WERI-Rb-1 (cell line): ENCODE results near the gene RTL10.
A peak's percentile ranks its signal among the peaks of the same experiment; 100 is the strongest.

Source experiments
- DNase-seq: peaks from one replicate; pipeline ENCODE4 v3.0.0-alpha.2; 2020
- H3K27ac ChIP-seq: fragments of 250-450 bp; sonication (Bioruptor Pico); 2 replicates; pipeline ENCODE4 v1.5.1; 2020; ENCODE audit warnings: mild to moderate bottlenecking, moderate library complexity
- H3K27me3 ChIP-seq: fragments of 250-450 bp; sonication (Bioruptor Pico); 2 replicates; pipeline ENCODE4 v1.5.1; 2021; ENCODE audit warnings: mild to moderate bottlenecking, low read depth, moderate library complexity; ENCODE audit not compliant: insufficient read depth, severe bottlenecking
- H3K36me3 ChIP-seq: fragments of 250-450 bp; sonication (Bioruptor Pico); 2 replicates; pipeline ENCODE4 v1.5.1; 2020; ENCODE audit warnings: mild to moderate bottlenecking, moderate library complexity
- H3K4me3 ChIP-seq: 2 replicates; pipeline ENCODE4 v1.5.1; 2011; ENCODE audit warnings: low read depth, mild to moderate bottlenecking, control low read depth, low read length
- H3K9me3 ChIP-seq: fragments of 250-450 bp; sonication (Bioruptor Pico); 2 replicates; pipeline ENCODE4 v1.5.1; 2021; ENCODE audit warnings: mild to moderate bottlenecking, moderate library complexity; ENCODE audit not compliant: severe bottlenecking
- CTCF ChIP-seq: IDR thresholded peaks from 2 replicates; pipeline ENCODE4 v1.5.1; 2011; ENCODE audit warnings: low read depth, mild to moderate bottlenecking, control low read depth, inconsistent platforms, low read length

RTL10 gene

GRCh38 chr22:19875061-19875530 is 20.4 kb upstream of the RTL10 start:
- Histone ChIP-seq H3K9me3 (no peaks in the 10 kb centered on the region), H3K27ac (peak overlapping the region; percentile 77), H3K27me3 (no peaks in the 10 kb centered on the region), H3K4me3 (no peak overlapping the region), H3K36me3 (no peaks in the 10 kb centered on the region; the same call in 1 of the 2 replicates)
- TF ChIP-seq CTCF: no peak
- DNase-seq: no peak

GRCh38 chr22:19874307-19875060 is 19.8 kb upstream of the RTL10 start:
- no peaks in the 10 kb centered on the region; the same call in 1 of the 2 replicates for H3K36me3 ChIP-seq
- no peak overlapping the region for H3K4me3 ChIP-seq
- H3K27ac ChIP-seq: peak overlapping the region; percentile 77
- TF ChIP-seq CTCF: no peak
- H3K9me3 ChIP-seq: no peaks in the 10 kb centered on the region
- peak; percentile 85 for DNase-seq
- no peaks in the 10 kb centered on the region for H3K27me3 ChIP-seq

GRCh38 chr22:19873960-19874306 is 19.3 kb upstream of the RTL10 start:
- TF ChIP-seq CTCF: no peak
- Histone ChIP-seq H3K36me3 (no peaks in the 10 kb centered on the region; the same call in 1 of the 2 replicates), H3K27ac (peak overlapping the region; percentile 77), H3K4me3 (no peak overlapping the region), H3K27me3 (no peaks in the 10 kb centered on the region), H3K9me3 (no peaks in the 10 kb centered on the region)
- no peak for DNase-seq

- no peaks in the 10 kb centered on the region; the same call in 1 of the 2 replicates for H3K36me3 ChIP-seq
- H3K27ac ChIP-seq: peak overlapping the region; percentile 77; the same call in 1 of the 2 replicates
- DNase-seq: no peak
Measured at GRCh38 chr22:19873138-19873959, 18.7 kb upstream of the RTL10 start.

GRCh38 chr22:19872779-19873137 is 18.1 kb upstream of the RTL10 start:
- no peaks in the 10 kb centered on the region for H3K9me3 ChIP-seq
- TF ChIP-seq CTCF: no peak
- H3K27me3 ChIP-seq: no peaks in the 10 kb centered on the region
- no peak overlapping the region for H3K4me3 ChIP-seq
- no peaks in the 10 kb centered on the region; the same call in 1 of the 2 replicates for H3K36me3 ChIP-seq
- peak; percentile 5 for DNase-seq
- no peak overlapping the region; the same call in 1 of the 2 replicates for H3K27ac ChIP-seq

More at GRCh38 chr22:19873138-19873959, 18.7 kb upstream of the RTL10 start:
- TF ChIP-seq CTCF: no peak
- Histone ChIP-seq H3K4me3 (no peak overlapping the region), H3K9me3 (no peaks in the 10 kb centered on the region), H3K27me3 (no peaks in the 10 kb centered on the region)
